A673 (cell line): ENCODE measurements around the gene LIPJ.

ENCODE experiments used
- CTCF ChIP-seq: fragments of 300-800, 200-600 bp; sonication (generic); conservative IDR thresholded peaks from 2 replicates; pipeline ENCODE4 v1.5.1; 2017; ENCODE audit warnings: low read depth, mild to moderate bottlenecking, antibody characterized with exemption, low read length, moderate library complexity, mixed read lengths
- EZH2 ChIP-seq: fragments of 200-600 bp; sonication (generic); IDR thresholded peaks from 2 replicates; pipeline ENCODE4 v1.6.1; 2017; ENCODE audit warnings: borderline replicate concordance, low read depth, mild to moderate bottlenecking, mixed read lengths, antibody characterized with exemption, low read length; ENCODE audit not compliant: poor library complexity, severe bottlenecking

GRCh38 chr10:88542522-88542921 lies 44.0 kb upstream of the LIPJ start:
- TF ChIP-seq CTCF: no peak
- TF ChIP-seq EZH2: no peak
